IPS-20b (cell line): ENCODE data around the gene FTO.

Experiments
- H3K27ac ChIP-seq: one replicate; pipeline ENCODE4 v1.5.1; 2013; ENCODE audit warnings: low read length
- H3K27me3 ChIP-seq: 2 replicates; pipeline ENCODE4 v1.6.1; 2013; ENCODE audit warnings: mild to moderate bottlenecking, low read length, inconsistent platforms; ENCODE audit not compliant: insufficient read depth
- H3K36me3 ChIP-seq: 2 replicates; pipeline ENCODE4 v1.6.1; 2013; ENCODE audit warnings: low read depth, mild to moderate bottlenecking, inconsistent platforms, low read length, moderate library complexity; ENCODE audit not compliant: insufficient read depth
- H3K4me1 ChIP-seq: 2 replicates; pipeline ENCODE4 v1.6.1; 2013; ENCODE audit warnings: mild to moderate bottlenecking, control low read depth, inconsistent platforms, low read length, moderate library complexity; ENCODE audit not compliant: insufficient read depth
- H3K4me3 ChIP-seq: 2 replicates; pipeline ENCODE4 v1.5.1; 2013; ENCODE audit warnings: mild to moderate bottlenecking, low read length, inconsistent platforms
- H3K9ac ChIP-seq: 2 replicates; pipeline ENCODE4 v1.6.1; 2013; ENCODE audit warnings: low read depth, mild to moderate bottlenecking, inconsistent platforms, low read length, moderate library complexity
- H3K9me3 ChIP-seq: 2 replicates; pipeline ENCODE4 v1.6.1; 2013; ENCODE audit warnings: mild to moderate bottlenecking, low read depth, low read length, inconsistent platforms; ENCODE audit not compliant: insufficient read depth

Gene FTO

GRCh38 chr16:53703590-53704444, at the start of gene FTO, which contains the start of gene RPGRIP1L:
Gene FTO (plus strand): TSS chr16:53704156.
Gene RPGRIP1L (minus strand): TSS chr16:53703859. CDS start chr16:53700723, 3,136 bp downstream.
- Histone ChIP-seq H3K9ac (peak within 1 kb of the TSS; percentile 80; the same call in 1 of the 2 replicates), H3K27me3 (no peaks in the 10 kb centered on the region), H3K4me3 (peak within 1 kb of the TSS; percentile 91), H3K4me1 (0 out of 2 replicates have a peak, but pooled peaks cover 5% of the 10 kb centered on the region), H3K9me3 (no peaks in the 10 kb centered on the region), H3K36me3 (peaks cover 8% of the 10 kb centered on the region; the same call in 1 of the 2 replicates), H3K27ac (no peak within 1 kb of the TSS)

GRCh38 chr16:53654946-53655345, 49.0 kb upstream of the FTO start:
- Histone ChIP-seq H3K27me3 (no peaks in the 10 kb centered on the region), H3K4me1 (no peaks in the 10 kb centered on the region), H3K4me3 (no peak overlapping the region), H3K36me3 (peaks cover 19% of the 10 kb centered on the region; the same call in 1 of the 2 replicates), H3K27ac (no peak overlapping the region), H3K9me3 (no peaks in the 10 kb centered on the region), H3K9ac (no peak overlapping the region)

GRCh38 chr16:53662072-53662471, 41.9 kb upstream of the FTO start:
- no peaks in the 10 kb centered on the region for H3K36me3 ChIP-seq
- H3K4me1 ChIP-seq = peaks cover 4% of the 10 kb centered on the region; the same call in 1 of the 2 replicates
- no peak overlapping the region for H3K9ac ChIP-seq
- no peak overlapping the region for H3K4me3 ChIP-seq
- H3K27ac ChIP-seq = no peak overlapping the region
- H3K9me3 ChIP-seq = no peaks in the 10 kb centered on the region
- H3K27me3 ChIP-seq = no peaks in the 10 kb centered on the region

GRCh38 chr16:53664724-53665345, 39.1 kb upstream of the FTO start:
- no peaks in the 10 kb centered on the region for H3K27me3 ChIP-seq
- no peaks in the 10 kb centered on the region for H3K9me3 ChIP-seq
- H3K4me3 ChIP-seq = no peak overlapping the region
- no peaks in the 10 kb centered on the region for H3K36me3 ChIP-seq
- H3K27ac ChIP-seq = no peak overlapping the region
- H3K9ac ChIP-seq = no peak overlapping the region
- H3K4me1 ChIP-seq = peaks cover 4% of the 10 kb centered on the region; the same call in 1 of the 2 replicates

GRCh38 chr16:53666786-53667415, 37.1 kb upstream of the FTO start:
- no peaks in the 10 kb centered on the region for H3K27me3 ChIP-seq
- H3K9me3 ChIP-seq = no peaks in the 10 kb centered on the region
- H3K4me1 ChIP-seq = peaks cover 4% of the 10 kb centered on the region; the same call in 1 of the 2 replicates
- H3K27ac ChIP-seq = no peak overlapping the region
- H3K9ac ChIP-seq = no peak overlapping the region
- H3K4me3 ChIP-seq = no peak overlapping the region
- no peaks in the 10 kb centered on the region for H3K36me3 ChIP-seq

GRCh38 chr16:53668869-53669268, 35.1 kb upstream of the FTO start:
- no peaks in the 10 kb centered on the region for H3K4me1 ChIP-seq
- no peak overlapping the region for H3K4me3 ChIP-seq
- H3K27ac ChIP-seq = no peak overlapping the region
- no peaks in the 10 kb centered on the region for H3K9me3 ChIP-seq
- H3K36me3 ChIP-seq = no peaks in the 10 kb centered on the region
- no peaks in the 10 kb centered on the region for H3K27me3 ChIP-seq
- H3K9ac ChIP-seq = no peak overlapping the region

GRCh38 chr16:53672461-53672860, 31.5 kb upstream of the FTO start:
- H3K36me3 ChIP-seq = no peaks in the 10 kb centered on the region
- H3K4me1 ChIP-seq = no peaks in the 10 kb centered on the region
- H3K9ac ChIP-seq = no peak overlapping the region
- H3K9me3 ChIP-seq = no peaks in the 10 kb centered on the region
- no peak overlapping the region for H3K27ac ChIP-seq
- H3K4me3 ChIP-seq = no peak overlapping the region
- no peaks in the 10 kb centered on the region for H3K27me3 ChIP-seq

- Histone ChIP-seq H3K27ac (no peak overlapping the region), H3K4me3 (no peak overlapping the region), H3K9ac (no peak overlapping the region), H3K4me1 (no peaks in the 10 kb centered on the region), H3K27me3 (no peaks in the 10 kb centered on the region), H3K36me3 (no peaks in the 10 kb centered on the region), H3K9me3 (no peaks in the 10 kb centered on the region)
Measured at GRCh38 chr16:53673189-53673588, 30.8 kb upstream of the FTO start.

- no peaks in the 10 kb centered on the region for H3K9me3 ChIP-seq
- H3K9ac ChIP-seq = no peak overlapping the region
- no peak overlapping the region for H3K27ac ChIP-seq
- H3K4me1 ChIP-seq = no peaks in the 10 kb centered on the region
- no peak overlapping the region for H3K4me3 ChIP-seq
- no peaks in the 10 kb centered on the region for H3K36me3 ChIP-seq
- no peaks in the 10 kb centered on the region for H3K27me3 ChIP-seq
Measured at GRCh38 chr16:53678155-53678554, 25.8 kb upstream of the FTO start.

GRCh38 chr16:53678756-53679343, 25.1 kb upstream of the FTO start:
- Histone ChIP-seq H3K27me3 (no peaks in the 10 kb centered on the region), H3K9ac (no peak overlapping the region), H3K4me3 (no peak overlapping the region), H3K36me3 (no peaks in the 10 kb centered on the region), H3K4me1 (no peaks in the 10 kb centered on the region), H3K27ac (no peak overlapping the region), H3K9me3 (no peaks in the 10 kb centered on the region)

GRCh38 chr16:53680756-53681155, 23.2 kb upstream of the FTO start:
- H3K27ac ChIP-seq = no peak overlapping the region
- H3K4me3 ChIP-seq = no peak overlapping the region
- no peaks in the 10 kb centered on the region for H3K9me3 ChIP-seq
- no peaks in the 10 kb centered on the region for H3K4me1 ChIP-seq
- no peaks in the 10 kb centered on the region for H3K27me3 ChIP-seq
- H3K36me3 ChIP-seq = peaks cover 6% of the 10 kb centered on the region
- H3K9ac ChIP-seq = no peak overlapping the region; the same call in 1 of the 2 replicates
